Spleen (tissue), 11 donors: ENCODE results near the gene CALB2. TPM values are rescaled to one million over a fixed set of nuclear protein-coding genes. Genes with fewer than 3 reads are reported as not detected.

Experiments
- DNase-seq: peaks from one replicate; pipeline ENCODE4 v3.0.0-alpha.2; 2020
- H3K27ac ChIP-seq, 8 donors: fragments of 200-600 bp; sonication (generic) in 7 of 8; 1 replicate in 4 of 8; 2 replicates in 4 of 8; pipeline versions ENCODE4 v1.5.0 to v1.8.0; 2016 to 2021; ENCODE audit warnings: inconsistent platforms in 4 of 8, mild to moderate bottlenecking in 4 of 8, moderate library complexity in 1 of 8
- H3K27me3 ChIP-seq, 7 donors: fragments of 200-600 bp; sonication (generic) in 6 of 7; replicated peaks in 1 of 7; 1 replicate in 4 of 7; 2 replicates in 3 of 7; pipeline versions ENCODE4 v1.5.0 to v1.8.0; 2016 to 2021; ENCODE audit warnings: inconsistent platforms in 3 of 7, mild to moderate bottlenecking in 1 of 7
- H3K36me3 ChIP-seq, 6 donors: fragments of 200-600 bp; sonication (generic) in 5 of 6; 1 replicate in 4 of 6; 2 replicates in 2 of 6; pipeline versions ENCODE4 v1.5.0 to v1.8.0; 2016 to 2021; ENCODE audit warnings: inconsistent platforms in 2 of 6
- H3K4me1 ChIP-seq, 6 donors: fragments of 200-600 bp; sonication (generic) in 5 of 6; 1 replicate in 3 of 6; 2 replicates in 3 of 6; pipeline versions ENCODE4 v1.5.0 to v1.8.0; 2016 to 2021; ENCODE audit warnings: inconsistent platforms in 3 of 6
- H3K4me3 ChIP-seq, 8 donors: fragments of 200-600 bp; sonication (generic) in 7 of 8; 1 replicate in 4 of 8; 2 replicates in 4 of 8; pipeline versions ENCODE4 v1.5.0 to v1.8.0; 2016 to 2021; ENCODE audit warnings: inconsistent platforms in 4 of 8, mild to moderate bottlenecking in 4 of 8, moderate library complexity in 2 of 8
- H3K9me3 ChIP-seq, 8 donors: fragments of 200-600 bp; sonication (generic) in 7 of 8; 1 replicate in 4 of 8; 2 replicates in 4 of 8; pipeline versions ENCODE4 v1.5.0 to v1.8.0; 2016 to 2021; ENCODE audit warnings: inconsistent platforms in 4 of 8
- CTCF ChIP-seq, 11 experiments: fragments of 200-600 bp in 7 of 11; fragments of 450-650 bp in 4 of 11; sonication (generic) in 4 of 11; IDR thresholded peaks in 8 of 11; conservative IDR thresholded peaks in 3 of 11; 1 replicate in 7 of 11; 2 replicates in 4 of 11; pipeline versions ENCODE4 v1.4.0 to v1.8.0; 2016 to 2021; ENCODE audit warnings: antibody characterized with exemption in 11 of 11, inconsistent platforms in 4 of 11, mild to moderate bottlenecking in 1 of 11
- POLR2A ChIP-seq, 3 donors: fragments of 450-650 bp; IDR thresholded peaks; one replicate each; pipeline ENCODE4 v1.5.1; 2017; ENCODE audit warnings: antibody characterized with exemption in 3 of 3, mild to moderate bottlenecking in 1 of 3
- POLR2AphosphoS5 ChIP-seq, 3 donors: sonication (generic); formaldehyde crosslinking; IDR thresholded peaks; one replicate each; pipeline ENCODE4 v1.5.1; 2017; ENCODE audit warnings: antibody characterized with exemption in 3 of 3
- WGBS, 5 donors: extraction: QIAGEN DNeasy Blood & Tissue Kit in 3 of 5; methylation state at CpG; one replicate each; pipeline versions ENCODE4 v1.1.5 to v1.1.7; 2013 to 2018; 5-methylcytosine and 5-hydroxymethylcytosine counted together
- intact Hi-C: fragments of 100-400 bp; cut with DNase I; formaldehyde crosslinking; loops from one replicate; pipeline ENCODE4 v1.15.0; 2023; ENCODE audit warnings: low total_unique reads
- polyA plus RNA-seq, 3 donors: library from polyadenylated mRNA; stranded (reverse); fragments of 200-250 nt; gene quantifications; one replicate each; pipeline ENCODE4 v1.2.1, GENCODE V29; 2013
- total RNA-seq, 7 donors: library from RNA; depleted of rRNA in 3 of 7; stranded (reverse); fragments of >200 nt in 3 of 7; fragmentation: NEBNext Ultra II Directional in 4 of 7; extraction: Animal tissue kit (Norgen Biotek cat#: 25700) in 4 of 7; gene quantifications; one replicate each; pipeline versions ENCODE4 v1.1.0 to v1.2.1, GENCODE V29; 2016 to 2021
- donor health status: healthy with polysubstance abuse.
- donor health status: DM: no; HTN: no; CAD: no; lungs with moderate emphysema.
- donor health status: DM: no; HTN: no; CAD: no.
- donor health status: Bipolar disorder and iron deficiency.
- donor health status: healthy.
- donor health status: DM: no; HTN: no; CAD: no.
- donor health status: DM: yes; HTN: yes; CAD: no.

Gene CALB2
- total and polyA plus RNA-seq, 10 donors, result 0.04 to 0.12 (median 0.06) TPM; not detected in 7

- intact Hi-C loops, result no loop called here
- Histone ChIP-seq H3K27ac (no peak overlapping the region), H3K36me3 (no peaks in the 10 kb centered on the region), H3K9me3 (no peaks in the 10 kb centered on the region), H3K27me3 (peaks cover 0 to 65% (median 0%) of the 10 kb centered on the region in 7 donors), H3K4me3 (no peak overlapping the region), H3K4me1 (no peaks in the 10 kb centered on the region)
- TF ChIP-seq POLR2AphosphoS5 (IDR thresholded peaks at IDR 0.05), result no peak
- TF ChIP-seq POLR2A (IDR thresholded peaks at IDR 0.05), result no peak
- no peak for TF ChIP-seq CTCF (IDR thresholded peaks at IDR 0.05 in 8 of 11, conservative IDR thresholded peaks at IDR 0.05 in 3 of 11)
- DNase-seq, result no peak
- WGBS, 5 donors, result 74 to 85% (median 78%) methylated on average over 5 of the region's 5 CpGs
Observed at GRCh38 chr16:71376465-71377157, 18.1 kb downstream of the CALB2 start.

GRCh38 chr16:71379711-71380110 lies 21.2 kb downstream of the CALB2 start:
- DNase-seq, result no peak
- Histone ChIP-seq H3K36me3 (no peaks in the 10 kb centered on the region), H3K4me3 (no peak overlapping the region), H3K9me3 (no peaks in the 10 kb centered on the region), H3K27ac (no peak overlapping the region), H3K27me3 (peaks cover 0 to 47% (median under 1%) of the 10 kb centered on the region in 7 donors), H3K4me1 (no peaks in the 10 kb centered on the region)
- intact Hi-C loops, result no loop called here
- TF ChIP-seq POLR2AphosphoS5 (IDR thresholded peaks at IDR 0.05), result no peak
- TF ChIP-seq POLR2A (IDR thresholded peaks at IDR 0.05), result no peak
- no peak for TF ChIP-seq CTCF (IDR thresholded peaks at IDR 0.05 in 8 of 11, conservative IDR thresholded peaks at IDR 0.05 in 3 of 11)
- WGBS, 5 donors, result 88 to 100% (median 95%) methylated on average over 1 of the region's 1 CpG

GRCh38 chr16:71380831-71381230 lies 22.3 kb downstream of the CALB2 start:
- TF ChIP-seq POLR2AphosphoS5 (IDR thresholded peaks at IDR 0.05) (no peak), POLR2A (IDR thresholded peaks at IDR 0.05) (no peak), CTCF (IDR thresholded peaks at IDR 0.05 in 8 of 11, conservative IDR thresholded peaks at IDR 0.05 in 3 of 11) (no peak)
- Histone ChIP-seq H3K4me1 (no peaks in the 10 kb centered on the region), H3K36me3 (no peaks in the 10 kb centered on the region), H3K27me3 (peaks cover 0 to 49% (median 6%) of the 10 kb centered on the region in 7 donors), H3K4me3 (no peak overlapping the region), H3K9me3 (no peaks in the 10 kb centered on the region), H3K27ac (no peak overlapping the region)
- intact Hi-C loops, result no loop called here
- WGBS, 5 donors, result 58 to 78% (median 67%) methylated on average over 6 of the region's 6 CpGs
- no peak for DNase-seq

- Histone ChIP-seq H3K4me1 (no peaks in the 10 kb centered on the region), H3K27me3 (peaks cover 0 to 61% (median 6%) of the 10 kb centered on the region in 7 donors), H3K9me3 (no peaks in the 10 kb centered on the region), H3K36me3 (no peaks in the 10 kb centered on the region), H3K4me3 (no peak overlapping the region), H3K27ac (no peak overlapping the region)
- TF ChIP-seq POLR2AphosphoS5 (IDR thresholded peaks at IDR 0.05), result no peak
- TF ChIP-seq POLR2A (IDR thresholded peaks at IDR 0.05), result no peak
- no peak for TF ChIP-seq CTCF (IDR thresholded peaks at IDR 0.05 in 8 of 11, conservative IDR thresholded peaks at IDR 0.05 in 3 of 11)
- WGBS, 5 donors, result 64 to 75% (median 67%) methylated on average over 8 to 11 of the region's 11 CpGs
- DNase-seq, result no peak
- intact Hi-C loops, result no loop called here
Observed at GRCh38 chr16:71383054-71383773, 24.7 kb downstream of the CALB2 start.
